C4-2B (cell line): Measurements from ENCODE around the gene C5orf58.

Source experiments
- H3K27ac ChIP-seq: fragments of 450-650 bp; 2 replicates; pipeline ENCODE4 v1.5.1; 2017
- CTCF ChIP-seq: fragments of 450-650 bp; conservative IDR thresholded peaks from 2 replicates; pipeline ENCODE4 v1.5.1; 2017; ENCODE audit warnings: mild to moderate bottlenecking
- ZFX ChIP-seq: fragments of 450-650 bp; IDR thresholded peaks from 2 replicates; pipeline ENCODE4 v1.6.1; 2017

C5orf58 gene

GRCh38 chr5:170195961-170196360, 36.8 kb upstream of the C5orf58 start:
- no peak overlapping the region for H3K27ac ChIP-seq
- TF ChIP-seq CTCF (no peak), ZFX (no peak)

- no peak for TF ChIP-seq CTCF
- no peak for TF ChIP-seq ZFX
- H3K27ac ChIP-seq = no peak overlapping the region
These were observed 31.9 kb upstream of the C5orf58 start for GRCh38 chr5:170200876-170201275.

- H3K27ac ChIP-seq = no peak overlapping the region
- TF ChIP-seq ZFX (no peak), CTCF (no peak)
These were observed 31.5 kb upstream of the C5orf58 start for GRCh38 chr5:170201311-170201710.

GRCh38 chr5:170202117-170202516, 30.7 kb upstream of the C5orf58 start:
- H3K27ac ChIP-seq = no peak overlapping the region
- TF ChIP-seq CTCF = no peak
- no peak for TF ChIP-seq ZFX

- TF ChIP-seq CTCF = no peak
- TF ChIP-seq ZFX = no peak
- H3K27ac ChIP-seq = no peak overlapping the region
These were observed 28.6 kb upstream of the C5orf58 start for GRCh38 chr5:170204202-170204601.

- no peak for TF ChIP-seq ZFX
- no peak for TF ChIP-seq CTCF
- H3K27ac ChIP-seq = no peak overlapping the region
These were observed 26.6 kb upstream of the C5orf58 start for GRCh38 chr5:170206216-170206615.

GRCh38 chr5:170206958-170207357, 25.8 kb upstream of the C5orf58 start:
- TF ChIP-seq CTCF (no peak), ZFX (no peak)
- no peak overlapping the region for H3K27ac ChIP-seq
